B cell (primary cell): ENCODE data around the gene ZNF366. TPM values are rescaled to one million over a fixed set of nuclear protein-coding genes. Genes with fewer than 3 reads are reported as not detected.

Experiments used
- ATAC-seq: fragments of 200-7000 bp; cut with Tn5 transposase; one replicate; pipeline ENCODE4 v1.10.0; 2021; ENCODE audit warnings: low read depth, mild to moderate bottlenecking, moderate number of reproducible peaks, moderate library complexity
- CTCF ChIA-PET: fragments of 350-600 bp; sonication (Branson Sonifier 250); formaldehyde crosslinking; loops from one replicate; lab custom pipeline; 2021; ENCODE audit warnings: antibody characterized with exemption, inconsistent platforms; lab: Charles Lee
- POLR2A ChIA-PET: fragments of 350-600 bp; sonication (Branson Sonifier 250); formaldehyde crosslinking; loops from one replicate; lab custom pipeline; 2021; ENCODE audit warnings: antibody characterized with exemption; lab: Charles Lee
- DNase-seq: peaks from one replicate; pipeline ENCODE4 v3.0.0; 2013
- H2AFZ ChIP-seq: 2 replicates; pipeline ENCODE4 v1.6.1; 2012; ENCODE audit warnings: mild to moderate bottlenecking, low read depth, low read length; ENCODE audit not compliant: insufficient read depth, poor library complexity, severe bottlenecking
- H3K27ac ChIP-seq, 2 donors: 1 replicate in 1 of 2; 2 replicates in 1 of 2; pipeline ENCODE4 v1.5.1; 2012 to 2013; ENCODE audit warnings: low read length in 2 of 2, mild to moderate bottlenecking in 2 of 2, moderate library complexity in 1 of 2
- H3K27me3 ChIP-seq, 4 experiments: fragments of 200-600 bp in 1 of 4; sonication (generic) in 1 of 4; replicated peaks in 1 of 4; 1 replicate in 2 of 4; 2 replicates in 2 of 4; pipeline versions ENCODE4 v1.6.1 to v1.7.0; 2013 to 2016; ENCODE audit warnings: low read length in 3 of 4, mild to moderate bottlenecking in 2 of 4, mixed read lengths in 1 of 4, moderate library complexity in 1 of 4; ENCODE audit not compliant: insufficient read depth in 4 of 4, control insufficient read depth in 3 of 4; ENCODE audit errors: control extremely low read depth in 1 of 4
- H3K36me3 ChIP-seq, 2 experiments: replicated peaks in 1 of 2; 1 replicate in 1 of 2; 2 replicates in 1 of 2; pipeline versions ENCODE4 v1.6.1 to v1.7.1; 2013; ENCODE audit warnings: low read length in 1 of 2; ENCODE audit not compliant: insufficient read depth in 2 of 2, control insufficient read depth in 1 of 2; ENCODE audit errors: control extremely low read depth in 1 of 2, extremely low read depth in 1 of 2
- H3K4me1 ChIP-seq, 2 donors: fragments of 200-600 bp in 1 of 2; sonication (generic) in 1 of 2; 1 replicate in 1 of 2; 2 replicates in 1 of 2; pipeline versions ENCODE4 v1.5.1 to v1.6.1; 2013 to 2017; ENCODE audit warnings: low read length in 2 of 2; ENCODE audit not compliant: control insufficient read depth in 2 of 2, insufficient read depth in 2 of 2
- H3K4me2 ChIP-seq: replicated peaks from 2 replicates; pipeline ENCODE3; 2012; ENCODE audit warnings: mild to moderate bottlenecking, low read depth, low read length; ENCODE audit not compliant: poor library complexity, severe bottlenecking
- H3K4me3 ChIP-seq, 5 experiments: fragments of 200-600 bp in 1 of 5; sonication (generic) in 1 of 5; 1 replicate in 3 of 5; 2 replicates in 2 of 5; pipeline versions ENCODE4 v1.5.1 to v1.7.0; 2011 to 2016; ENCODE audit warnings: low read length in 4 of 5, mild to moderate bottlenecking in 4 of 5, low read depth in 2 of 5, control low read depth in 1 of 5, moderate library complexity in 1 of 5; ENCODE audit not compliant: insufficient read depth in 1 of 5; ENCODE audit errors: control extremely low read depth in 1 of 5, extremely low read depth in 1 of 5
- H3K79me2 ChIP-seq: fragments of 200-600 bp; sonication (generic); one replicate; pipeline ENCODE4 v1.6.0; 2016; ENCODE audit warnings: low read length; ENCODE audit not compliant: control insufficient read depth, insufficient read depth
- H3K9ac ChIP-seq: fragments of 200-600 bp; sonication (generic); 2 replicates; pipeline ENCODE4 v1.6.1; 2017; ENCODE audit warnings: mild to moderate bottlenecking, low read length, moderate library complexity
- H3K9me3 ChIP-seq, 3 donors: one replicate each; pipeline versions ENCODE4 v1.6.1 to v1.7.1; 2013; ENCODE audit warnings: low read length in 2 of 3; ENCODE audit not compliant: control insufficient read depth in 2 of 3, insufficient read depth in 1 of 3; ENCODE audit errors: control extremely low read depth in 1 of 3
- H4K20me1 ChIP-seq: 2 replicates; pipeline ENCODE4 v1.6.0; 2012; ENCODE audit warnings: mild to moderate bottlenecking, low read length; ENCODE audit not compliant: insufficient read depth, control insufficient read depth, poor library complexity, severe bottlenecking
- H3K27ac Mint-ChIP-seq: one replicate; pipeline ENCODE4 v1.8.0; 2021; ENCODE audit warnings: mixed read lengths
- H3K27me3 Mint-ChIP-seq: one replicate; pipeline ENCODE4 v1.8.0; 2021; ENCODE audit warnings: mixed read lengths
- H3K4me1 Mint-ChIP-seq: one replicate; pipeline ENCODE4 v1.8.0; 2021; ENCODE audit warnings: mixed read lengths
- H3K4me3 Mint-ChIP-seq: one replicate; pipeline ENCODE4 v1.8.0; 2021; ENCODE audit warnings: mixed read lengths
- H3K9me3 Mint-ChIP-seq: one replicate; pipeline ENCODE4 v1.8.0; 2022; ENCODE audit warnings: mixed read lengths; ENCODE audit not compliant: insufficient read depth
- EZH2 ChIP-seq: IDR thresholded peaks from 2 replicates; pipeline ENCODE4 v1.6.1; 2012; ENCODE audit warnings: borderline replicate concordance, low read depth, mild to moderate bottlenecking, moderate library complexity, low read length; ENCODE audit not compliant: insufficient read depth, poor library complexity, severe bottlenecking
- whole genome bisulfite sequencing: methylation state at CpG from one replicate; pipeline ENCODE4 v1.1.5; 2013; ENCODE audit warnings: missing lambda C conversion rate; ENCODE audit not compliant: insufficient coverage; 5-methylcytosine and 5-hydroxymethylcytosine counted together
- intact Hi-C: fragments of 100-400 bp; cut with micrococcal nuclease; formaldehyde crosslinking; loops from one replicate; pipeline ENCODE4 v1.10.0; 2022
- polyA plus RNA-seq: library from polyadenylated mRNA; depleted of rRNA; stranded (reverse); fragments of >200 nt; gene quantifications from 2 replicates; pipeline ENCODE4 v1.2.3, GENCODE V29; 2012
- total RNA-seq, 2 donors: library from RNA; stranded (reverse); fragments of 120-200 nt in 1 of 2; gene quantifications; 1 replicate in 1 of 2; 2 replicates in 1 of 2; pipeline versions ENCODE4 v1.2.3 to v1.2.4, GENCODE V29; 2013 to 2022
- TF ChIP-seq, protein P1 (sequence below): fragments of 200-600 bp; IDR thresholded peaks from one replicate; pipeline ENCODE4 v1.8.0; 2022; ENCODE audit warnings: antibody characterized with exemption, mild to moderate bottlenecking

Gene ZNF366
- total and polyA plus RNA-seq, 2 donors (not counting 1 experiment from before 2014, with no cell fraction given) = 0.03 TPM; not detected in 1

DNA sequence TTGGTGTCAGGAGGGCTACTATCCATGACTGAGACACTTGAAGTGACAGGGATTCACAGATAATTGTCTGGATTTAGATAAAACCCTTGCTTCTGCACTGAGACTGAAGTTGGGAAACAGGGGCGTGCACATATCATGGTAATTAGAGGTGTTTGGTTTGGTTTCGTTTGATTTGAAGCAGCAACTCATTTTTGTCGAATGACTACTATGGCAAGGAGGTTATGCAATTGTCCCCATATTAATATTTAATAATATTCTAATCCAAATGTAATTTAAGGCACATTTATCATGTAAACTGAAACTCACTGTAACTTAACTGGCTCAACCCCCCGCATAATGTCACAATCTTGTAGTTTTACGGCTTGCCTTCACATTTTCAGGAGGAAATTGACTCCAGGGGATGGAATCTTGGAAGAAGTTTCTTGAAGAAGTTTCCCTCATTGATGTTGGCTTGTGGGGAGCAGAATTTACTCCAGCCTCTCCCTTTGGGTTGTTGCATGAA lies 12.5 kb downstream of the ZNF366 start:
- ATAC-seq (no peak), DNase-seq (no peak)
- H3K4me1 ChIP-seq = no peaks in the 10 kb centered on the region
- peaks cover 0 to 3% (median 1%) of the 10 kb centered on the region in 4 experiments for H3K27me3 ChIP-seq
- no peaks in the 10 kb centered on the region for H3K79me2 ChIP-seq
- no peak overlapping the region for H3K9ac ChIP-seq
- POLR2A ChIA-PET = no interaction called here
- no peaks in the 10 kb centered on the region for H4K20me1 ChIP-seq
- no CpG with 5 or more reads among the region's 5 CpGs for WGBS
- H3K9me3 ChIP-seq = no peaks in the 10 kb centered on the region
- intact Hi-C loops = no loop called here
- Mint-ChIP-seq H3K9me3 (no peaks in the 10 kb centered on the region), H3K27ac (no peak overlapping the region), H3K4me3 (no peak overlapping the region), H3K27me3 (peaks cover 10% of the 10 kb centered on the region), H3K4me1 (no peaks in the 10 kb centered on the region)
- H3K4me2 ChIP-seq = no peak overlapping the region
- no peak overlapping the region for H3K27ac ChIP-seq
- TF ChIP-seq EZH2 = no peak
- TF ChIP-seq, protein P1, sequence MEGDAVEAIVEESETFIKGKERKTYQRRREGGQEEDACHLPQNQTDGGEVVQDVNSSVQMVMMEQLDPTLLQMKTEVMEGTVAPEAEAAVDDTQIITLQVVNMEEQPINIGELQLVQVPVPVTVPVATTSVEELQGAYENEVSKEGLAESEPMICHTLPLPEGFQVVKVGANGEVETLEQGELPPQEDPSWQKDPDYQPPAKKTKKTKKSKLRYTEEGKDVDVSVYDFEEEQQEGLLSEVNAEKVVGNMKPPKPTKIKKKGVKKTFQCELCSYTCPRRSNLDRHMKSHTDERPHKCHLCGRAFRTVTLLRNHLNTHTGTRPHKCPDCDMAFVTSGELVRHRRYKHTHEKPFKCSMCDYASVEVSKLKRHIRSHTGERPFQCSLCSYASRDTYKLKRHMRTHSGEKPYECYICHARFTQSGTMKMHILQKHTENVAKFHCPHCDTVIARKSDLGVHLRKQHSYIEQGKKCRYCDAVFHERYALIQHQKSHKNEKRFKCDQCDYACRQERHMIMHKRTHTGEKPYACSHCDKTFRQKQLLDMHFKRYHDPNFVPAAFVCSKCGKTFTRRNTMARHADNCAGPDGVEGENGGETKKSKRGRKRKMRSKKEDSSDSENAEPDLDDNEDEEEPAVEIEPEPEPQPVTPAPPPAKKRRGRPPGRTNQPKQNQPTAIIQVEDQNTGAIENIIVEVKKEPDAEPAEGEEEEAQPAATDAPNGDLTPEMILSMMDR = no peak
- CTCF ChIA-PET = no interaction called here
- no peak overlapping the region for H3K4me3 ChIP-seq
- H3K36me3 ChIP-seq = no peaks in the 10 kb centered on the region
- H2AFZ ChIP-seq = no peak overlapping the region

DNA sequence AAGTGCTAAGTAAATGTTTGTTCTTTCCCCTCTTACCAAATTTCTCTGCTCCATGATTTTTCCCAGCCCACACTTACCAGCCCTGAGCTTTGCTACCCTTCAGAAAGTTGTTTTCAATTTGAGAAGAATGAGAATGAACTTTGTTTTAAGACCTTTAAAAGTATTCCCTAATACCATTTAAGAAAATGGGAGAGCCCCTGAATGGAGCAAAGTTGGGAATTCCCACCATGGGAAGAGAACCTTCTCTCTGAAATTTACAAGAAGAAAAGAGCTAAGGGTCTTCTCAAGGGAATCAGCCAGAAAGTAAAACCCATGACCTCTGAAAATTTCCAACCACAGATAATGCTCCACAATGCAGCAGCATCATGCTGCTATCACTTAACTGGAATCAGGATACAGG lies 17.7 kb downstream of the ZNF366 start:
- H2AFZ ChIP-seq = no peak overlapping the region
- no peak for ATAC-seq
- H3K9ac ChIP-seq = no peak overlapping the region
- Mint-ChIP-seq H3K4me1 (no peaks in the 10 kb centered on the region), H3K27me3 (peaks cover 5% of the 10 kb centered on the region), H3K27ac (no peak overlapping the region), H3K9me3 (no peaks in the 10 kb centered on the region), H3K4me3 (no peak overlapping the region)
- no peaks in the 10 kb centered on the region for H3K9me3 ChIP-seq
- H3K4me2 ChIP-seq = no peak overlapping the region
- TF ChIP-seq, protein P1 = no peak
- no peak for TF ChIP-seq EZH2
- H3K79me2 ChIP-seq = no peaks in the 10 kb centered on the region
- H3K4me1 ChIP-seq = no peaks in the 10 kb centered on the region
- no peak overlapping the region for H3K4me3 ChIP-seq
- H3K27ac ChIP-seq = no peak overlapping the region
- no peaks in the 10 kb centered on the region for H4K20me1 ChIP-seq
- no peaks in the 10 kb centered on the region for H3K36me3 ChIP-seq
- DNase-seq = no peak
- peaks cover 0 to 3% (median 0%) of the 10 kb centered on the region in 4 experiments for H3K27me3 ChIP-seq
- ChIA-PET POLR2A (no interaction called here), CTCF (interaction anchor here (1.1 kb wide), 1 partner anchor 123 kb away, joined by 3 read pairs; no protein-coding TSS in a partner anchor)
- intact Hi-C loops = no loop called here
